ENCODE results near the gene WSB1.

Gene WSB1

DNA sequence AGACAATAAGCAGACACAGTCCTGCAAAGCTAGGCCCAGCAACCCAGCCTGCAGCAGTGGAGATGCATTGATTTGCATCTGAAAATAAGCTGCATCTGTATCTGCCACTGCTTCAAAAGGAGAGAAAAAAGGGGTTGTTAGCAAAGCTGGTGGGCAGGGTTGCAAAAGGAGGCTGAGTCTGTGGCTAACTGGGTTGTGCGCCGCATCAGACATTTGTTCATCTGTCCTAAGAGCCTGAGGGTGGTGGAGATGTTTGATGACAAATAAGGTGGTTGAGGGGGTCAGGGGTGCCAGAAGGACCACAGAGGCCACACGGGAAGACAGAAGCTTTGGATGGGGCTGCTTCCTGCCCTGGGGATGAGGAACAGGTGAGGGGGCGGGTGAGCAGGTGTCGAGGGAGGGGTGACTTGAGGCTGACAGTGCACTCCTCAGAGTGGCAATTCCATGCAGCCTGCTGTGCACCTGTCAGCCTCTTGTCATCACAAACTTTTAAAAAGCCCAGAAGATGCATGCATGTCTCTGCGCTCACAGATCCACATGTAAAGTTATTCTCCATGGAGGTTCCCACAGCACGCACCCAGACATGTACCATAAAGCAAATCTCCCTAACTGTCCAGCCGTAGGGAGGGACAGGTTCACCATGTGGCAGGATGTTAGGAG, 35.4 kb downstream of the WSB1 start:
- H3F3A ChIP-seq (ENCODE audit: control insufficient read depth, insufficient read depth) = no peaks in the 10 kb centered on the region
- no peaks in the 10 kb centered on the region for H3K9me2 ChIP-seq (replicated peaks; ENCODE audit: control insufficient read depth, low read length)
- no peak overlapping the region for H3K4me3 ChIP-seq (ENCODE audit: low read length)
- H4K20me1 ChIP-seq (ENCODE audit: control insufficient read depth, insufficient read depth, low read depth, low read length) = no peaks in the 10 kb centered on the region
- H3K27ac ChIP-seq (ENCODE audit: low read depth, low read length) = no peak overlapping the region
- no peaks in the 10 kb centered on the region for H3K79me2 ChIP-seq (ENCODE audit: control insufficient read depth, low read length)
- H3K4me2 ChIP-seq (ENCODE audit: low read length) = no peak overlapping the region
- TF ChIP-seq CTCF (IDR thresholded peaks at IDR 0.05; ENCODE audit: low read depth, low read length, poor library complexity, severe bottlenecking) = no peak
- no peak for TF ChIP-seq EZH2phosphoT487 (IDR thresholded peaks at IDR 0.05; ENCODE audit: borderline replicate concordance, low read length)
- H3K36me3 ChIP-seq (ENCODE audit: control insufficient read depth, low read length) = no peaks in the 10 kb centered on the region
- no peaks in the 10 kb centered on the region for H3K9me3 ChIP-seq (ENCODE audit: control insufficient read depth, insufficient read depth, low read length)
- H3K27me3 ChIP-seq (ENCODE audit: control insufficient read depth, low read length) = no peaks in the 10 kb centered on the region
- peaks cover 25% of the 10 kb centered on the region for H3K4me1 ChIP-seq (ENCODE audit: control insufficient read depth, low read length)

DNA sequence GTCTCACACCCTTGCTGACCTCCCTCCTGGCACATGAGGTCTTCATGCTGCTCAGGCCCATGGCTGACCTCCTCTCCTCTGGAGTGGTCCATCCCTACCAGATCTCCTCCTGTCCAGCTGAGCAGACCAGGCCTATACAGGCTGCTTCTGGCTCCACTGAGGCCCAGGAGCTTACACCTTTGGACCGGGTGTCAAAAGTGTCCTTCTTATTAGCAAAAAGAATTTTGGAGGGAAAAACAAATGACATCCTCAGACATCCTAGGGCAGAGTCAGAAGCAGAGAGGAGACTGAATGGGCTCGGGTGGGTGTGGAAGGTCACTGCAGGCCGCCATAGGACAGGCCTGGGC, 38.1 kb downstream of the WSB1 start:
- Histone ChIP-seq H3K27ac (ENCODE audit: low read depth, low read length) (no peak overlapping the region), H3K36me3 (ENCODE audit: control insufficient read depth, low read length) (no peaks in the 10 kb centered on the region)

GRCh38 chr17:27332485-27333409, 38.8 kb downstream of the WSB1 start:
- H3K79me2 ChIP-seq (ENCODE audit: control insufficient read depth, low read length) = no peaks in the 10 kb centered on the region

More for the DNA sequence above, 38.1 kb downstream of the WSB1 start:
- Histone ChIP-seq H3K4me2 (ENCODE audit: low read length) (peak overlapping the region; percentile 97), H4K20me1 (ENCODE audit: control insufficient read depth, insufficient read depth, low read depth, low read length) (no peaks in the 10 kb centered on the region), H3K9me2 (replicated peaks; ENCODE audit: control insufficient read depth, low read length) (no peaks in the 10 kb centered on the region), H3F3A (ENCODE audit: control insufficient read depth, insufficient read depth) (no peaks in the 10 kb centered on the region), H3K79me2 (ENCODE audit: control insufficient read depth, low read length) (no peaks in the 10 kb centered on the region), H3K9me3 (ENCODE audit: control insufficient read depth, insufficient read depth, low read length) (no peaks in the 10 kb centered on the region), H3K4me1 (ENCODE audit: control insufficient read depth, low read length) (peaks cover 26% of the 10 kb centered on the region), H3K4me3 (ENCODE audit: low read length) (no peak overlapping the region; the same call in 1 of the 2 replicates), H3K27me3 (ENCODE audit: control insufficient read depth, low read length) (no peaks in the 10 kb centered on the region)
- TF ChIP-seq CTCF (IDR thresholded peaks at IDR 0.05; ENCODE audit: low read depth, low read length, poor library complexity, severe bottlenecking) = no peak

More at GRCh38 chr17:27332485-27333409, 38.8 kb downstream of the WSB1 start:
- no peaks in the 10 kb centered on the region for H3K36me3 ChIP-seq (ENCODE audit: control insufficient read depth, low read length)
- H3K27ac ChIP-seq (ENCODE audit: low read depth, low read length) = peak overlapping the region; percentile 38
- H3K27me3 ChIP-seq (ENCODE audit: control insufficient read depth, low read length) = no peaks in the 10 kb centered on the region
- peak overlapping the region; percentile 97 for H3K4me2 ChIP-seq (ENCODE audit: low read length)
- TF ChIP-seq EZH2phosphoT487 (IDR thresholded peaks at IDR 0.05; ENCODE audit: borderline replicate concordance, low read length) (no peak), CTCF (IDR thresholded peaks at IDR 0.05; ENCODE audit: low read depth, low read length, poor library complexity, severe bottlenecking) (peak; percentile 68)
- peak overlapping the region; percentile 77 for H3K4me3 ChIP-seq (ENCODE audit: low read length)
- H3K4me1 ChIP-seq (ENCODE audit: control insufficient read depth, low read length) = peaks cover 26% of the 10 kb centered on the region
- no peaks in the 10 kb centered on the region for H3F3A ChIP-seq (ENCODE audit: control insufficient read depth, insufficient read depth)
- H4K20me1 ChIP-seq (ENCODE audit: control insufficient read depth, insufficient read depth, low read depth, low read length) = no peaks in the 10 kb centered on the region
- no peaks in the 10 kb centered on the region for H3K9me2 ChIP-seq (replicated peaks; ENCODE audit: control insufficient read depth, low read length)
- H3K9me3 ChIP-seq (ENCODE audit: control insufficient read depth, insufficient read depth, low read length) = no peaks in the 10 kb centered on the region

All from DOHH2 (cell line).